K562 (cell line): ENCODE measurements around the gene C1RL. TPM values are rescaled to one million over a fixed set of nuclear protein-coding genes. Genes with fewer than 3 reads are reported as not detected.

ENCODE experiments used
- ATAC-seq: fragments of 200-7000 bp; cut with Tn5 transposase; 3 replicates; pipeline ENCODE4 v1.9.1; 2020; ENCODE audit warnings: moderate library complexity
- BruUV-seq: library from RNA; stranded (reverse); fragments of 400-500 nt; replicated peaks from 2 replicates; lab custom pipeline; 2021; lab: Mats Ljungman, UMichigan
- CTCF ChIA-PET: fragments of 300-600 bp; formaldehyde crosslinking; extraction: SDS; loops from one replicate; lab custom pipeline; 2021; ENCODE audit warnings: low intra/inter-chr PET ratio; lab: Yijun Ruan, JAX
- POLR2A ChIA-PET: fragments of 300-600, 350-650 bp; sonication (Branson Sonifier 250); formaldehyde crosslinking; extraction: SDS; loops from one replicate; lab custom pipeline; 2021; ENCODE audit warnings: antibody characterized with exemption, inconsistent platforms; lab: Yijun Ruan, JAX
- DNase-seq, 4 experiments: peaks; one replicate each; pipeline versions ENCODE4 v3.0.0 to v3.0.0-alpha.2; 2011 to 2018; ENCODE audit warnings: low spot score in 3 of 4, mixed read lengths in 3 of 4; ENCODE audit errors: extremely low read depth in 1 of 4
- FAIRE-seq: peaks from 2 replicates; lab custom pipeline; 2011; peaks lifted over from hg19 to GRCh38; lab: Jason Lieb, UNC
- H2AFZ ChIP-seq: 2 replicates; pipeline ENCODE4 v1.6.0; 2011; ENCODE audit warnings: low read depth, low read length, control low read depth, inconsistent platforms
- H3K27ac ChIP-seq: fragments of 200-600 bp; 3 replicates; pipeline ENCODE4 v1.8.0; 2011; ENCODE audit warnings: low read depth, mild to moderate bottlenecking, control low read depth, inconsistent platforms, low read length, moderate library complexity, mixed read lengths; ENCODE audit errors: extremely low read depth
- H3K27me3 ChIP-seq, 2 experiments: fragments of 300-600 bp in 1 of 2; 2 replicates in 1 of 2; 3 replicates in 1 of 2; pipeline versions ENCODE4 v1.6.0 to v1.8.0; 2011; ENCODE audit warnings: inconsistent platforms in 2 of 2, low read length in 2 of 2, mild to moderate bottlenecking in 1 of 2, mixed read lengths in 1 of 2, moderate library complexity in 1 of 2; ENCODE audit not compliant: control insufficient read depth in 2 of 2, insufficient read depth in 2 of 2
- H3K36me3 ChIP-seq: fragments of 300-600 bp; 3 replicates; pipeline ENCODE4 v1.8.0; 2011; ENCODE audit warnings: mild to moderate bottlenecking, low read length, inconsistent platforms; ENCODE audit not compliant: control insufficient read depth, insufficient read depth
- H3K4me1 ChIP-seq, 2 experiments: fragments of 200-600 bp in 1 of 2; replicated peaks in 1 of 2; 2 replicates in 1 of 2; 3 replicates in 1 of 2; pipeline versions ENCODE4 v1.5.1 to v1.8.0; 2011; ENCODE audit warnings: inconsistent platforms in 2 of 2, low read length in 2 of 2, mild to moderate bottlenecking in 1 of 2, mixed read lengths in 1 of 2, moderate library complexity in 1 of 2; ENCODE audit not compliant: control insufficient read depth in 2 of 2, insufficient read depth in 2 of 2
- H3K4me2 ChIP-seq: 2 replicates; pipeline ENCODE4 v1.6.1; 2011; ENCODE audit warnings: low read length, control low read depth, inconsistent platforms, mixed read lengths; ENCODE audit not compliant: insufficient read depth
- H3K4me3 ChIP-seq: fragments of 200-600 bp; sonication (generic), shearing (Covaris generic); 2 replicates; pipeline ENCODE4 v1.5.1; 2016; ENCODE audit warnings: control low read depth, inconsistent platforms
- H3K79me2 ChIP-seq: fragments of 200-600 bp; 3 replicates; pipeline ENCODE4 v1.8.0; 2011; ENCODE audit warnings: low read length, inconsistent platforms; ENCODE audit not compliant: control insufficient read depth, insufficient read depth
- H3K9ac ChIP-seq, 2 experiments: 2 replicates each; pipeline versions ENCODE4 v1.6.0 to v1.6.1; 2011; ENCODE audit warnings: low read depth in 2 of 2, low read length in 2 of 2, control low read depth in 1 of 2, inconsistent platforms in 1 of 2, mild to moderate bottlenecking in 1 of 2, mixed read lengths in 1 of 2; ENCODE audit not compliant: insufficient read depth in 1 of 2
- H3K9me1 ChIP-seq: one replicate; pipeline ENCODE4 v1.6.0; 2011; ENCODE audit warnings: inconsistent platforms, mild to moderate bottlenecking, low read length, moderate library complexity; ENCODE audit not compliant: control insufficient read depth, insufficient read depth
- H3K9me3 ChIP-seq: replicated peaks from 2 replicates; pipeline ENCODE4 v1.5.1; 2011; ENCODE audit warnings: low read depth, low read length, inconsistent platforms; ENCODE audit not compliant: control insufficient read depth, insufficient read depth
- H4K20me1 ChIP-seq: replicated peaks from 2 replicates; pipeline ENCODE4 v1.6.1; 2011; ENCODE audit warnings: low read length, inconsistent platforms, mixed read lengths; ENCODE audit not compliant: control insufficient read depth, insufficient read depth
- ATF3 ChIP-seq, 2 experiments: fragments of 450-650 bp in 1 of 2; sonication (generic) in 1 of 2; formaldehyde crosslinking in 1 of 2; IDR thresholded peaks in 1 of 2; conservative IDR thresholded peaks in 1 of 2; 2 replicates each; pipeline versions ENCODE4 v1.6.1 to v1.8.1; 2016 to 2023; ENCODE audit warnings: mild to moderate bottlenecking in 2 of 2, moderate library complexity in 2 of 2, inconsistent platforms in 1 of 2, missing genetic modification reagents in 1 of 2
- COPS2 ChIP-seq: fragments of 450-650 bp; conservative IDR thresholded peaks from 2 replicates; pipeline ENCODE4 v1.6.1; 2016; ENCODE audit warnings: mild to moderate bottlenecking, moderate library complexity
- GTF2E2 ChIP-seq: fragments of 200-800 bp; sonication (Bioruptor generic); IDR thresholded peaks from 2 replicates; pipeline ENCODE4 v1.6.1; 2016; ENCODE audit warnings: missing genetic modification characterization, missing compliant biosample characterization
- HMG20A ChIP-seq: fragments of 450-650 bp; formaldehyde crosslinking; conservative IDR thresholded peaks from 2 replicates; pipeline ENCODE4 v1.4.0; 2020; ENCODE audit warnings: mild to moderate bottlenecking, mixed read lengths
- KAT8 ChIP-seq: fragments of 450-650 bp; IDR thresholded peaks from 2 replicates; pipeline ENCODE4 v1.6.1; 2016; ENCODE audit warnings: low read depth, mild to moderate bottlenecking
- MTA3 ChIP-seq: fragments of 450-650 bp; formaldehyde crosslinking; IDR thresholded peaks from 2 replicates; pipeline ENCODE4 v1.6.1; 2017; ENCODE audit warnings: mild to moderate bottlenecking, borderline replicate concordance
- PCBP1 ChIP-seq: fragments of 200-400 bp; formaldehyde crosslinking; IDR thresholded peaks from 2 replicates; pipeline ENCODE4 v1.6.1; 2018; ENCODE audit warnings: mild to moderate bottlenecking, low read depth, low read length; ENCODE audit not compliant: poor library complexity, severe bottlenecking
- RBM15 ChIP-seq: fragments of 200-400 bp; formaldehyde crosslinking; IDR thresholded peaks from 2 replicates; pipeline ENCODE4 v1.6.1; 2018; ENCODE audit warnings: mild to moderate bottlenecking, low read length, moderate library complexity; ENCODE audit not compliant: insufficient read depth
- TAL1 ChIP-seq: fragments of 450-650 bp; IDR thresholded peaks from 2 replicates; pipeline ENCODE4 v1.6.1; 2016; ENCODE audit warnings: mild to moderate bottlenecking
- TFE3 ChIP-seq: fragments of 450-650 bp; formaldehyde crosslinking; IDR thresholded peaks from 2 replicates; pipeline ENCODE4 v1.4.0; 2020; ENCODE audit warnings: mild to moderate bottlenecking, mixed read lengths
- ZBTB34 ChIP-seq: fragments of 250-450 bp; sonication (Bioruptor Pico); IDR thresholded peaks from 2 replicates; pipeline ENCODE4 v1.8.0; 2021; ENCODE audit warnings: mild to moderate bottlenecking, moderate library complexity
- ZFP30 ChIP-seq: fragments of 250-450 bp; sonication (Bioruptor Pico); IDR thresholded peaks from 2 replicates; pipeline ENCODE4 v1.8.0; 2022; ENCODE audit warnings: moderate library complexity, mild to moderate bottlenecking, inconsistent platforms, borderline replicate concordance
- ZNF408 ChIP-seq: fragments of 250-450 bp; sonication (Bioruptor Pico); IDR thresholded peaks from 2 replicates; pipeline ENCODE4 v1.4.0; 2020; ENCODE audit warnings: low read depth, mild to moderate bottlenecking, moderate library complexity
- WGBS: fragments of 100-300 bp; shearing (Covaris generic); methylation state at CpG from one replicate; pipeline ENCODE4 v1.1.6; 2016; ENCODE audit warnings: low coverage, mixed read lengths; ENCODE audit not compliant: insufficient coverage; ENCODE audit errors: missing lambda C conversion rate; 5-methylcytosine and 5-hydroxymethylcytosine counted together
- in situ Hi-C: fragments of 300-500 bp; cut with MboI; formaldehyde crosslinking; loops from 4 replicates; pipeline ENCODE4 v1.15.0; 2018; ENCODE audit warnings: inconsistent platforms, mixed read lengths
- intact Hi-C: fragments of 100-400 bp; cut with micrococcal nuclease; formaldehyde crosslinking; loops from 2 replicates; pipeline ENCODE4 v1.14.2; 2022
- polyA plus RNA-seq, 8 experiments: library from polyadenylated mRNA; depleted of rRNA in 4 of 8; stranded (reverse) in 5 of 8; unstranded in 3 of 8; fragments of >200 nt; fragmentation: Nextera tagmentation in 2 of 8; fragmentation: Illumina TruSeq in 1 of 8; extraction: Ambion mirVana in 2 of 8; extraction: Trizol in 1 of 8; gene quantifications; 2 replicates each; pipeline versions ENCODE4 v1.2.1 to v1.2.3, GENCODE V29; 2011 to 2014; ENCODE audit warnings: inconsistent platforms in 1 of 8, missing spikeins in 1 of 8
- total RNA-seq, 7 experiments: library from RNA; depleted of rRNA in 6 of 7; stranded (reverse); fragments of >200 nt in 6 of 7; fragmentation: Illumina TruSeq in 2 of 7; extraction: Trizol in 2 of 7; gene quantifications; 2 replicates each; pipeline versions ENCODE4 v1.2.1 to v1.2.3, GENCODE V29; 2011 to 2021; ENCODE audit warnings: low replicate concordance in 1 of 7
- TF ChIP-seq, protein P1 (sequence below): fragments of 450-650 bp; formaldehyde crosslinking; IDR thresholded peaks from 2 replicates; pipeline ENCODE4 v1.4.0; 2022; ENCODE audit warnings: missing genetic modification characterization

C1RL gene
- total and polyA plus RNA-seq, 9 of the 15 experiments (the other 6 are each of a cell fraction or from before 2014, with no cell fraction given), result 1.4 to 10.7 (median 8.0) TPM

GRCh38 chr12:7102582-7102981, 6.4 kb downstream of the C1RL start:
- Histone ChIP-seq H3K27ac (no peak overlapping the region), H3K9me1 (no peaks in the 10 kb centered on the region), H3K79me2 (peaks cover 22% of the 10 kb centered on the region), H4K20me1 (no peaks in the 10 kb centered on the region), H2AFZ (no peak overlapping the region), H3K9ac (no peak overlapping the region), H3K4me1 (peaks cover 0 to 3% of the 10 kb centered on the region in 2 experiments; a peak in 2 of 5 replicates), H3K4me3 (no peak overlapping the region), H3K36me3 (peaks cover 39% of the 10 kb centered on the region; the same call in 2 of the 3 replicates), H3K27me3 (no peaks in the 10 kb centered on the region), H3K4me2 (no peak overlapping the region), H3K9me3 (peaks cover 3% of the 10 kb centered on the region)
- WGBS, result 79% methylated on average over 2 of the region's 3 CpGs
- FAIRE-seq (no peak), DNase-seq (no peak), ATAC-seq (no peak)
- intact Hi-C loops, result no loop called here
- ChIA-PET POLR2A (interaction anchor here (0.8 kb wide), 1 partner anchor 8 kb away, joined by 4 read pairs; no protein-coding TSS in a partner anchor), CTCF (no interaction called here)
- in situ Hi-C loops, result no loop called here
- no TSS peak for BruUV-seq
- TF ChIP-seq HMG20A (CRISPR knock-in tag), result no peak
- TF ChIP-seq TFE3, result no peak
- no peak for TF ChIP-seq RBM15
- no peak for TF ChIP-seq ZFP30 (CRISPR knock-in tag)
- no peak for TF ChIP-seq PCBP1
- no peak for TF ChIP-seq MTA3
- no peak for TF ChIP-seq COPS2
- no peak for TF ChIP-seq ATF3 (IDR thresholded peaks at IDR 0.05)
- TF ChIP-seq ATF3 (CRISPR knock-in tag; conservative IDR thresholded peaks at IDR 0.05), result no peak
- TF ChIP-seq, protein P1, sequence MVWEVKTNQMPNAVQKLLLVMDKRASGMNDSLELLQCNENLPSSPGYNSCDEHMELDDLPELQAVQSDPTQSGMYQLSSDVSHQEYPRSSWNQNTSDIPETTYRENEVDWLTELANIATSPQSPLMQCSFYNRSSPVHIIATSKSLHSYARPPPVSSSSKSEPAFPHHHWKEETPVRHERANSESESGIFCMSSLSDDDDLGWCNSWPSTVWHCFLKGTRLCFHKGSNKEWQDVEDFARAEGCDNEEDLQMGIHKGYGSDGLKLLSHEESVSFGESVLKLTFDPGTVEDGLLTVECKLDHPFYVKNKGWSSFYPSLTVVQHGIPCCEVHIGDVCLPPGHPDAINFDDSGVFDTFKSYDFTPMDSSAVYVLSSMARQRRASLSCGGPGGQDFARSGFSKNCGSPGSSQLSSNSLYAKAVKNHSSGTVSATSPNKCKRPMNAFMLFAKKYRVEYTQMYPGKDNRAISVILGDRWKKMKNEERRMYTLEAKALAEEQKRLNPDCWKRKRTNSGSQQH (CRISPR knock-in tag), result no peak
- TF ChIP-seq TAL1, result no peak
- no peak for TF ChIP-seq ZBTB34 (CRISPR knock-in tag)
- no peak for TF ChIP-seq ZNF408 (CRISPR knock-in tag)
- TF ChIP-seq KAT8, result no peak
- TF ChIP-seq GTF2E2 (tag), result no peak
